ENCODE measurements around the gene CDK10. TPM values are rescaled to one million over a fixed set of nuclear protein-coding genes. Genes with fewer than 3 reads are reported as not detected.

The CDK10 gene
- total and polyA plus RNA-seq, 9 of the 15 experiments (the other 6 are each of a cell fraction or from before 2014, with no cell fraction given), result 2.0 to 85.1 (median 40.1) TPM

GRCh38 chr16:89732142-89732917, 45.8 kb downstream of the CDK10 start (continued):
- TF ChIP-seq CHD7 (IDR thresholded peaks at IDR 0.05; ENCODE audit: low read depth, low read length) (peak; percentile 7), KAT8 (IDR thresholded peaks at IDR 0.05; ENCODE audit: low read depth) (no peak), PHTF2 (CRISPR knock-in tag; IDR thresholded peaks at IDR 0.05) (no peak), PCBP1 (IDR thresholded peaks at IDR 0.05; ENCODE audit: low read depth, low read length, poor library complexity, severe bottlenecking) (peak; percentile 24), SP2 (IDR thresholded peaks at IDR 0.05; ENCODE audit: extremely low read depth, low read depth, low read length, poor library complexity, severe bottlenecking) (no peak), ERF (CRISPR knock-in tag; IDR thresholded peaks at IDR 0.05) (no peak), ZNF695 (CRISPR knock-in tag; IDR thresholded peaks at IDR 0.05) (no peak), SUPT5H (IDR thresholded peaks at IDR 0.05) (peak; percentile 59)
- TF ChIP-seq, protein P1, sequence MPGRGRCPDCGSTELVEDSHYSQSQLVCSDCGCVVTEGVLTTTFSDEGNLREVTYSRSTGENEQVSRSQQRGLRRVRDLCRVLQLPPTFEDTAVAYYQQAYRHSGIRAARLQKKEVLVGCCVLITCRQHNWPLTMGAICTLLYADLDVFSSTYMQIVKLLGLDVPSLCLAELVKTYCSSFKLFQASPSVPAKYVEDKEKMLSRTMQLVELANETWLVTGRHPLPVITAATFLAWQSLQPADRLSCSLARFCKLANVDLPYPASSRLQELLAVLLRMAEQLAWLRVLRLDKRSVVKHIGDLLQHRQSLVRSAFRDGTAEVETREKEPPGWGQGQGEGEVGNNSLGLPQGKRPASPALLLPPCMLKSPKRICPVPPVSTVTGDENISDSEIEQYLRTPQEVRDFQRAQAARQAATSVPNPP (IDR thresholded peaks at IDR 0.05; ENCODE audit: borderline replicate concordance, insufficient read depth, insufficient read length), result no peak
